IPS-NIHi7 (cell line): Measurements from ENCODE around the gene FOXP1.
A peak's percentile ranks its signal among the peaks of the same experiment; 100 is the strongest.

ENCODE experiments used
- DNase-seq: peaks from one replicate; pipeline ENCODE4 v3.0.0; 2012; ENCODE audit warnings: mixed read lengths; ENCODE audit errors: extremely low spot score

The FOXP1 gene

DNA sequence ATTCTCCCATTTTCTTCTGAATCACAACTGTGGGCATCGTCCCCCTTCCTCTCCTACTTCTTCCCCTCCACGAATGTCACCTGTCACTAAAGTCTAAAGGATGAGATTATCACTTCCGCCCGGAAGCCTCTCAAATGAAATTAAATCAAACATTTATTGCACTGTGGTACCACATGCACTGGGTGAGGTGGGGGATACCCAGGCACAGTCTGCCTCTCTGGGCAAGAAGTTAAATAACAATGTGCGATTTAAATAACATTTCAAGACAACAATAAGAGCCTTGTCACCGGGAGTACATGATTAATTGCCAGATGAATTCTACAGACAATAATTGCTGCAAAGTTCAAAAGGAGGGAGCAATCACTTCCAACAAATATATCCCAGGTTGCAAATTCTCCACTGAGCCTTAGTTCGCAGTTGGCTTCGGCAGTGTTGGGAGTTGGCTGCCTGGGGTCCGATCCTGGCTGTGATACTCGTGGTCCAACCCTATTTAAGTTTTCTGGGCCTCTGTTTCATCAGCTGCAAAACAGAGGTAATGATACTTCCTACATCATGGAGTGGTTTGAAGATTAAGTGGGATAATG, 77.7 kb downstream of the FOXP1 start:
- DNase-seq: no peak

DNA sequence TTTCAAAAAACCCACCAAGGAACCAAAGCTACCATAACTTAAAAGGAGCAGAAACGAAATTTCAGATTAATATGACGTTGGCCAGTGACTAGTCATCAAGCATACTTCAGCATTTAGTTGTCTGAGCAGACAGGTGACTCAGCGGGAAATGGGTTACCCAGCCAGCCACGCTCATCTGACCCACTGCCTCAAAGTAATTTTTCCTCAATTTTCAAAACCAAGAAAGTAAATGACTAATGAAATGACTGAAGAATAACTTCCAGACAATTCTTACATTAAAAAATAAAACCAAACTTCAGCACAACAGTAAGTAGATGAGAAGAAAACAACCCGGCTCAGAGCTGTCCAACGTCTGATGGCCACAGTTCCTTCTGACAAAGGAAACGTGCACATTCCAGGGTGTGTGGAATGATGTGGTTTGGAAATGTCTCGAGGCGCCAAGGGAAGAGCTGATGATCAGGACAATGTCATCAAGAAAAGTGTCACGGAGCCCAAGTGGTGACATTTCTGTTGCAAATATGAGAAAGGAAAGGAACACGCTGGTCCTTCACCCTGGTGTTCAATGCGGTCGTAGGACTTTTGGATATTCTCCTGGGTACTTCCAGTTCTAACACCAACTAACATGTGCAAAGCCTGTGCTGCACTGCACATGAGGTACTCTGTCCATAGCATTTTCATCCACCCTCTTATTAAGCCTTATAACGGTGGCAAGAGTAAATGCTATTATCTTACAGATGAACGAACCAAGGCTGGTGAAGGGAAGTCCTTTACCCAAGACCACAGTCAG, 79.1 kb downstream of the FOXP1 start:
- no peak for DNase-seq

DNA sequence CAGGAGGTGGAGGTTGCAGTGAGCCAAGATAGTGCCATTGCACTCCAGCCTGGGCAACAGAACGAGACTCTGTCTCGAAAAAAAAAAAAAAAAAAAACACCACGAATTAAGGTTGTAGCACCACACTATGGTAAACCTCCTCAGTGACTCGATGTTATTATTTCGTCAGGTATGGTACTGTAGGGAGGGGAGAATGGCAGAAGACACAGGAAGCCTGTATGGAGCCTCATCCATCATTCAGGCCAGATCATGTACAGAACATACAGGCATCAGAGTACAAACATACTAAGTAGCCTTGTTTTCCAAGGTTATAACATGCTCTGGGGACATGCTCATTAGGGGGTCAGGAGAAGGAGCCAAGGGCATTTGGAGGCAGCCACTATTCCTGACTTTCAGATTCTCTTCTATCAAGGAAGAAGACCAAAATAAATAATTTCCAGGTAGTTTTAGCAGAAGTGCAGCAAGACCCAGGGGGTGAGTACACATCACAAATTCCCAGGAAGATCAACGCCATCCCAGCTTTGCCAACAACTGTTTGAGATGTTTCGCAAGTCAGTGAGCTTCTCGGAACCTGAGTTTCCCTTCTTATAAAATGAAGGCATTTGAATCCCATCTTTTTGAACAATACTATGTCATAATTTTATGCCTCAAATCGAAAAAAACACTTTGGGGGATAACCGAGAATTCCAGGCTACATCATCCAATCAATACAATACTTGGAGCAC, 79.8 kb downstream of the FOXP1 start:
- DNase-seq: no peak

DNA sequence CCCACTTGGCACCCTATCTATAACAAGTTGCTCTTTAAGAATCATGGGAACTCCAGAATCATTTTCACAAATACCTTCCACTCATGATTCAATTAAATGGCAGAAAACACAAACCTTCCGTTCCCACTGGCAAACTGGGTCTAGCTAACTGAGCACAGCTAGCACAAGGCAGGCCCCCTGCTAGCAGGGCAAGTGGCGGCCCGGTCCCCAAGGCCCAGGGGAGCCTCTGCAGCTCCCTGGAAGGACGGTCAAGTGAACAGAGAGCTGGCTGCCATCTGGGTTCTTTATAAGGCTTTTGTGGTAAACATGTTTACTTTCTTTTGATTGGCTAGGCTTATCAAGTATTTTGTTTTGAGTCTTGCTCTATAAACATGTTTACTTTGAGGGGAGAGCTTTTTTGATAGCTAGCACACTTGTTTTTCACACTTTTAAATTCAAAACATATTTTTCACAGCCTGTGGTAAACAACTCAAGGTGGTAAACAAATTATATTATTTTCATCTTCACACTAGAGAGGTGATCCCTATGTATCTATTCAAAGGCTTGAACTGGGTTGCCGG, 81.4 kb downstream of the FOXP1 start:
- no peak for DNase-seq

DNA sequence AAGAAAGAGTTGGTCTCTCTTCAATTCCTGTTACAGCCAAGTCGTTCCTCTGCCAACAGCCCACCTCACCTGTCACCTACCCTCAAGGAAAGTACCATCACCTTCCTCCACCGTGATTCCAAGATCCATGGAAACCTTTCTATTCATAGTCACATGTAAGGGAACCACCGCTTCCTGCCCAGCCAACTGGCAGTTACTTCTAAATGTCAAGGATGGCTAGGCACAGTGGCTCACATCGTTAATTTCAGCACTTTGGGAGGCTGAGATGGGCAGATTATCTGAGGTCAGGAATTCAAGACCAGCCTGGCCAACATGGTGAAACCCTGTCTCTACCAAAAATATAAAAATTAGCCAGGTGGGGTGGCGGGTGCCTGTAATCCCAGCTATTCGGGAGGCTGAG, 82.8 kb downstream of the FOXP1 start:
- DNase-seq: no peak

- DNase-seq: no peak
Observed at GRCh38 chr3:71499227-71499876, 84.2 kb downstream of the FOXP1 start.

GRCh38 chr3:71498543-71498942, 85.0 kb downstream of the FOXP1 start:
- no peak for DNase-seq

DNA sequence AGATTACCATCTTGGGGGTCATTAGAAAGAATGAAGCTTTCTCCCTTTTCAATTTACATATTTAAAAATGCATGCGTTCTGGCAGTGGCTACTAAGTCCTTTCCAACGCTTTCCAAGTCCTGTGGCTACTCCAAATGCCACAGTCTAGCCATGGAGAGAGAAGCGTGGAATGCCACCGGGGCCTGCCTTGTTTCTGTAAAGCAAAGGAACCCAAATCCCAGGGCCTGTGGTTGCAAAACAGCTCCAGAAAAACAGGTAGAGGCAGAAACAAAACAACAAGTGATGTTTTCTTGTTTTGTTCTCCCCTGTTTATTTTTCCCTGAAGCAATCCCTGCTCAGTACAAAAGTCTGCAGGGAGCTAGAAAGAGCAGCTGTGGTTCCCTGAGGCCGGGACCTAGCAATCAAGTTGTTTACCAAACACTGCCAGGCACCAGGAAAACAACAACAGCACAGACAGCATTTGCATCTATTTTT, 85.5 kb downstream of the FOXP1 start:
- peak; percentile 61 for DNase-seq

GRCh38 chr3:71497367-71497897, 86.1 kb downstream of the FOXP1 start:
- peak; percentile 58 for DNase-seq

GRCh38 chr3:71495708-71496472, 87.6 kb downstream of the FOXP1 start:
- DNase-seq: peak; percentile 41

DNA sequence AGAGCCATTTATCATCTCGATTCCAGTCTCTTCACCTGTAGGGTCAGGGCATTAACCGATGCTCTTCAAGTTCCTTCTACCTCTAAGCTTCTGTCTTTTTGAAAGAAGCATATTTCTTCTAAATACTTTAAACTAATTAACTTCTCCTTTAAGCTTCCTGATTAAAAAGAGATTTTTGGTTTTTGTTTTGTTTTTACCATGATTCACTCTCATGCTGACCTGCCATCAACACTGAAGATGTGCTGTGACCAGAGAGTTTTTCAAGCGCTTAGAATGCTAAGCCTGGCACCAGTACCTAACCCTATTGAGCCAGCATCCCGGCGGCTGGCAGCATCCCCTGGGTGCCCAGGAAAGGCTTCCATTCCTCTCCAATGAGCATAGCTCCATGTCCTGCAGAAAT, 89.3 kb downstream of the FOXP1 start:
- DNase-seq: no peak

GRCh38 chr3:71492974-71493771, 90.4 kb downstream of the FOXP1 start:
- DNase-seq: no peak

- no peak for DNase-seq
Observed at GRCh38 chr3:71492566-71492965, 91.0 kb downstream of the FOXP1 start.

GRCh38 chr3:71491154-71491752, 92.3 kb downstream of the FOXP1 start:
- DNase-seq: no peak

DNA sequence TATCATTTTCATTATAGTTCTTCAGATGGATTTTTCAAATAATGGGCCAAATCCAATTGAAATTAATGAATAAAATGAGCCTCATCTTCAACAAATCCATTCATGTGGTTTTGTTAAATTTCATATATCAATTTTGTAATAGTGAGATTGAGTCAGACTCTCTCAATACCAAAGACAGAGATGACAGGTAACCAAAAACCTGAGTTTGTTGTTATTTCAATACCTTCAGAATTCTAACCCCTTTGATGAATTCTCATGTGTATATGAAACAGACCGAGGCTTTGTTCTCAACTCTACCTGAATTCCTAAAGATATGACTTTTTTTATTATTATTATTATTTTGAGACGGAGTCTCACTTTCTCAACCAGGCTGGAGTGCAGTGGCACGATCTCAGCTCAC, 92.8 kb downstream of the FOXP1 start:
- no peak for DNase-seq

DNA sequence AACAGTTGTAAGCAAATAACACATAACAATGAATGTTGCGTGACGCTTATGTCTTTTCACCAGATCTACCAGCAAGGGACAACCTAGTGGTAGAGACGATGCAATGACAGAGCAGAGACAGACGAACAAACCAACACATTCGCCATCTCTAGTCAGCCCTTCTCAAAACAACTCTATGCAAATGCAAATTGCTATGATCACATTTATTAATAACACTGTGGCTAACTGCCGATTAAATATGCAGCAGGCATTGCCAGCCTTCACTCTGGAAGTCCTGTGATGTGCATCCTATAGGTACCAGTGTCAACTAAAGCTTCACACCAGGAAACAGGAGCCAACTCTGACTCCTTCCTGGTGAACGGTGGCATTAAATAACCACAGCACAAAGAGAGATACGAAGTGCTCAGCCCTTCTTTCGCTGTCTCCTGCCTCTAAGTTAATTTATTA, 94.2 kb downstream of the FOXP1 start:
- DNase-seq: no peak

DNA sequence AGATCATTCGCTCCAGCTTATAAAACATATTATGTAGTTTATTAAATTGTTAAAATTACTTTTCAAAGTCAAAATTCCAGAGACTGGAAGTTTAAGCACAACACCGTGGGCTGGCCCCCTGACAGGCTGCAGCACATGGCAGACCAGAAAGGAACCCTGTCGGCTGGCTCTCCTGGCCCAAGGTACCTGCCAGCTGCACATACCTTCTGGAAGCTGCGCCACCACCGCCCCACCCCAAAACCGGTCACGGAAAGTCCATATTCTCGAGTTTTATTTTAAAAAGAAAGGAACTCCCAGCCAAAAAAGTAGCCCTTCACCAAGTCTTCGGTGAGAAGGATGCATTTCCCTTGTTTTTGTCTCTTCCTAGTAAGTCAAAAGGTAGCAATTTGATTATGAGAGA, 94.6 kb downstream of the FOXP1 start:
- no peak for DNase-seq

DNA sequence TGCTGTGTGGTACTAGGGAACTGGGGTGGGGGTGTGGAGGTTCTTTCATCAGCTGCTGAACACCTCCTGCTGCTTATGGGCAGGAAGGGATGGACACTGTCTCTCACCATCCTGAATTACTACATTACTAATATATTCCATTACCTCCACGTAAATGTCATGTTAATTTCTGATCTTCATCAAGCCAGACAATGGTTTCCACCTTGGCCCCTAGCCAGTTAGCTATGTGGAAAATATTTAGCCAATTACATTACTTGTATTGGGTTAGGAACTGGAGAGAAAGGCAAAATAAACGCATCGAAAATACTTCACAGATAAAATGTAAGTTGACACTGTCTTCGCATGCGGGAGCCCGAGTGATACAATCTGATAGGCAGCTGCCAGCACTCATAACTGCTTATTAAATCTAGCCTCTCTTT, 95.1 kb downstream of the FOXP1 start:
- no peak for DNase-seq

GRCh38 chr3:71487418-71487817, 96.1 kb downstream of the FOXP1 start:
- no peak for DNase-seq

DNA sequence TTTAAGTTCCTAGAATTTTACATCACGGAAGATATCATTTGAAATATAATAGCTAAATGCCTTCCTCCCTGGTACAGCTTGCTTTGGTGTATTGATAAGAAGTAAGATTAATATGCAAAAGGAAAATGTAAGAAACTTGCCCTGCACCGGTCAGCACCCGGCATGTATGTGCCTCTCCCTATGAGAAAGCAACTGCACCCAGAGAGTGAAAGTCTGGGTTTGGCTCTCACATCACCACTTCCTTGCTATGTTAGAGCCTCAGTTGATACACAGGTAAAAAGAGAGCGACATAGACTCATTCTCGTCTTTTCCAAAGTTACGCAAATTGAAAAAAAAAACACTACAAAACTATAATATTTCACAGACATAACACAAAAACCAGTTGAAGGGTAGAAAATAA, 96.7 kb downstream of the FOXP1 start:
- DNase-seq: no peak
